PC-3 (cell line): Measurements from ENCODE around the gene DPCD. TPM values are rescaled to one million over a fixed set of nuclear protein-coding genes. Genes with fewer than 3 reads are reported as not detected.

Source experiments
- ATAC-seq: fragments of 200-7000 bp; cut with Tn5 transposase; 2 replicates; pipeline ENCODE4 v1.9.1; 2020; ENCODE audit warnings: mild to moderate bottlenecking, moderate library complexity
- Bru-seq: library from RNA; stranded (reverse); fragments of 400-500 nt; gene quantifications from one replicate; lab custom pipeline; 2021; lab: Mats Ljungman, UMichigan
- BruChase-seq, 2 experiments: library from RNA; stranded (reverse); fragments of 400-500 nt; gene quantifications; one replicate each; lab custom pipeline; 2021; lab: Mats Ljungman, UMichigan
- BruUV-seq: library from RNA; stranded (reverse); fragments of 400-500 nt; replicated peaks from 2 replicates; lab custom pipeline; 2021; lab: Mats Ljungman, UMichigan
- CTCF ChIA-PET: fragments of 300-600 bp; sonication (Branson Sonifier 250); formaldehyde crosslinking; loops from one replicate; lab custom pipeline; 2022; ENCODE audit warnings: antibody characterized with exemption; lab: Charles Lee
- POLR2A ChIA-PET: fragments of 300-600 bp; sonication (Branson Sonifier 250); formaldehyde crosslinking; loops from one replicate; lab custom pipeline; 2022; ENCODE audit warnings: antibody characterized with exemption; ENCODE audit not compliant: unreplicated experiment; lab: Charles Lee
- DNase-seq: peaks from one replicate; pipeline ENCODE4 v3.0.0-alpha.2; 2015
- H2AFZ ChIP-seq: fragments of 300-600 bp; sonication (generic); 2 replicates; pipeline ENCODE4 v1.6.0; 2016; ENCODE audit warnings: antibody characterized with exemption, low read length
- H3F3A ChIP-seq: fragments of 300-600 bp; sonication (generic); one replicate; pipeline ENCODE4 v1.6.0; 2017; ENCODE audit warnings: antibody characterized with exemption, low read length, control low read depth, mild to moderate bottlenecking; ENCODE audit not compliant: unreplicated experiment
- H3K27ac ChIP-seq: fragments of 300-600 bp; sonication (generic); 2 replicates; pipeline ENCODE4 v1.5.1; 2016; ENCODE audit warnings: mild to moderate bottlenecking, low read length
- H3K27me3 ChIP-seq: fragments of 300-600 bp; sonication (generic); 2 replicates; pipeline ENCODE4 v1.6.1; 2016; ENCODE audit warnings: low read length, mixed read lengths
- H3K36me3 ChIP-seq: fragments of 300-600 bp; sonication (generic); 2 replicates; pipeline ENCODE4 v1.6.1; 2016; ENCODE audit warnings: low read depth, mixed run types, low read length, mixed read lengths
- H3K4me1 ChIP-seq: fragments of 300-600 bp; sonication (generic); 2 replicates; pipeline ENCODE4 v1.5.1; 2016; ENCODE audit warnings: low read length; ENCODE audit not compliant: insufficient read depth
- H3K4me2 ChIP-seq: fragments of 300-600 bp; sonication (generic); 2 replicates; pipeline ENCODE4 v1.6.0; 2016; ENCODE audit warnings: low read length
- H3K4me3 ChIP-seq: fragments of 300-600 bp; sonication (generic); 2 replicates; pipeline ENCODE4 v1.5.1; 2016; ENCODE audit warnings: mild to moderate bottlenecking, low read length, mixed read lengths
- H3K79me2 ChIP-seq: fragments of 300-600 bp; sonication (generic); 2 replicates; pipeline ENCODE4 v1.6.1; 2017; ENCODE audit warnings: low read length, mixed read lengths
- H3K9ac ChIP-seq: fragments of 300-600 bp; sonication (generic); 2 replicates; pipeline ENCODE4 v1.6.0; 2016; ENCODE audit warnings: mild to moderate bottlenecking, low read length
- H3K9me2 ChIP-seq: fragments of 300-600 bp; sonication (generic); replicated peaks from 2 replicates; pipeline ENCODE4 v1.6.1; 2016; ENCODE audit warnings: mixed run types, low read length, mixed read lengths
- H3K9me3 ChIP-seq: fragments of 300-600 bp; sonication (generic); 2 replicates; pipeline ENCODE4 v1.6.1; 2016; ENCODE audit warnings: low read length, mixed read lengths
- H4K20me1 ChIP-seq: fragments of 300-600 bp; sonication (generic); 2 replicates; pipeline ENCODE4 v1.6.1; 2016; ENCODE audit warnings: low read length, mixed read lengths
- CTCF ChIP-seq: fragments of 300-600 bp; sonication (generic); conservative IDR thresholded peaks from 2 replicates; pipeline ENCODE4 v1.5.1; 2017; ENCODE audit warnings: antibody characterized with exemption, low read depth, mild to moderate bottlenecking, low read length
- EZH2 ChIP-seq: fragments of 300-600 bp; sonication (generic); IDR thresholded peaks from one replicate; pipeline ENCODE4 v1.6.1; 2017; ENCODE audit warnings: antibody characterized with exemption, mild to moderate bottlenecking, low read length; ENCODE audit not compliant: unreplicated experiment
- EZH2phosphoT487 ChIP-seq: fragments of 300-600 bp; sonication (generic); IDR thresholded peaks from 2 replicates; pipeline ENCODE4 v1.6.1; 2018; ENCODE audit warnings: mild to moderate bottlenecking, antibody characterized with exemption, low read length, borderline replicate concordance
- intact Hi-C: fragments of 100-400 bp; cut with micrococcal nuclease; formaldehyde crosslinking; loops from 2 replicates; pipeline ENCODE4 v1.9.0; 2023
- long read RNA-seq: library from polyadenylated mRNA; unstranded; transcript quantifications from one replicate; pipeline ENCODE4 v2.0.0, GENCODE V29; 2021; ENCODE audit not compliant: unreplicated experiment
- total RNA-seq: library from RNA; depleted of rRNA; stranded (reverse); fragments of >200 nt; gene quantifications from 2 replicates; pipeline ENCODE4 v1.2.3, GENCODE V29; 2014; rRNA removed

The DPCD gene
- total RNA-seq (37.1 and 44.2 TPM in 2 replicates), Bru-seq, nascent RNA (percentile 58 among the genes with signal in this experiment), BruChase-seq, experiment 1, labeled RNA remaining after a 6-hour chase (percentile 49 among the genes with signal in this experiment), BruChase-seq, experiment 2, labeled RNA remaining after a 2-hour chase (percentile 54 among the genes with signal in this experiment)
- long read RNA-seq, transcript DPCD-202 (6 exons, 858 nt): major isoform, 25 of 40 reads
- long read RNA-seq, partial matches to known transcripts: 1 of 40 reads
- long read RNA-seq, other reads (novel, unspliced or antisense): 14 of 40 reads

- H3K9me2 ChIP-seq: no peaks in the 10 kb centered on the region
- DNase-seq: peak; percentile 90
- intact Hi-C loops: loop anchor here (5.0 kb wide), 1 partner anchor 194 kb away; the partner anchor contains the start of gene NPM3
- H4K20me1 ChIP-seq: no peaks in the 10 kb centered on the region
- H3F3A ChIP-seq: no peaks in the 10 kb centered on the region
- H3K9me3 ChIP-seq: no peaks in the 10 kb centered on the region
- H2AFZ ChIP-seq: peak within 1 kb of the TSS; percentile 89
- H3K36me3 ChIP-seq: 0 out of 2 replicates have a peak, but pooled peaks cover 3% of the 10 kb centered on the region
- ChIA-PET POLR2A (no interaction called here), CTCF (interaction anchor here (1.2 to 1.3 kb wide), 2 partner anchors 14 to 17 kb away, joined by 3 to 8 read pairs; no protein-coding TSS in a partner anchor)
- peaks cover 24% of the 10 kb centered on the region for H3K79me2 ChIP-seq
- TF ChIP-seq EZH2phosphoT487 (no peak), CTCF (no peak), EZH2 (no peak)
- peak within 1 kb of the TSS; percentile 98 for H3K4me3 ChIP-seq
- no peak within 1 kb of the TSS for H3K27ac ChIP-seq
- peak within 1 kb of the TSS; percentile 85 for H3K4me2 ChIP-seq
- peaks cover 13% of the 10 kb centered on the region for H3K4me1 ChIP-seq
- H3K9ac ChIP-seq: peak within 1 kb of the TSS; percentile 89
- BruUV-seq: TSS peak; percentile 55
- ATAC-seq: peak; percentile 96
- no peaks in the 10 kb centered on the region for H3K27me3 ChIP-seq
Observed at GRCh38 chr10:101587725-101588653, at the start of gene DPCD, which contains the start of gene POLL. DPCD (plus strand) TSS chr10:101588321; CDS start chr10:101588337, 16 bp downstream. POLL (minus strand) TSS chr10:101588257; CDS start chr10:101587360, 897 bp downstream.

GRCh38 chr10:101538446-101538845 lies 49.7 kb upstream of the DPCD start:
- no TSS peak for BruUV-seq
- ChIA-PET CTCF (no interaction called here), POLR2A (no interaction called here)
- H2AFZ ChIP-seq: no peak overlapping the region
- no peak overlapping the region for H3K4me3 ChIP-seq
- no peaks in the 10 kb centered on the region for H3K9me2 ChIP-seq
- H3K4me1 ChIP-seq: no peaks in the 10 kb centered on the region
- TF ChIP-seq EZH2: no peak
- TF ChIP-seq CTCF: no peak
- no peak for TF ChIP-seq EZH2phosphoT487
- H3K9me3 ChIP-seq: no peaks in the 10 kb centered on the region
- ATAC-seq: no peak
- no peak overlapping the region for H3K4me2 ChIP-seq
- DNase-seq: no peak
- H3K9ac ChIP-seq: no peak overlapping the region
- no peaks in the 10 kb centered on the region for H3K27me3 ChIP-seq
- H3K79me2 ChIP-seq: no peaks in the 10 kb centered on the region
- H3F3A ChIP-seq: no peaks in the 10 kb centered on the region
- H3K36me3 ChIP-seq: no peaks in the 10 kb centered on the region
- H4K20me1 ChIP-seq: no peaks in the 10 kb centered on the region
- no peak overlapping the region for H3K27ac ChIP-seq
- intact Hi-C loops: no loop called here
